ENCODE results near the gene BHLHE41. TPM values are rescaled to one million over a fixed set of nuclear protein-coding genes. Genes with fewer than 3 reads are reported as not detected.
A peak's percentile ranks its signal among the peaks of the same experiment; 100 is the strongest.

The BHLHE41 gene
- total and polyA plus RNA-seq, 8 donors: 0.29 to 4.7 (median 1.8) TPM; not detected in 1

DNA sequence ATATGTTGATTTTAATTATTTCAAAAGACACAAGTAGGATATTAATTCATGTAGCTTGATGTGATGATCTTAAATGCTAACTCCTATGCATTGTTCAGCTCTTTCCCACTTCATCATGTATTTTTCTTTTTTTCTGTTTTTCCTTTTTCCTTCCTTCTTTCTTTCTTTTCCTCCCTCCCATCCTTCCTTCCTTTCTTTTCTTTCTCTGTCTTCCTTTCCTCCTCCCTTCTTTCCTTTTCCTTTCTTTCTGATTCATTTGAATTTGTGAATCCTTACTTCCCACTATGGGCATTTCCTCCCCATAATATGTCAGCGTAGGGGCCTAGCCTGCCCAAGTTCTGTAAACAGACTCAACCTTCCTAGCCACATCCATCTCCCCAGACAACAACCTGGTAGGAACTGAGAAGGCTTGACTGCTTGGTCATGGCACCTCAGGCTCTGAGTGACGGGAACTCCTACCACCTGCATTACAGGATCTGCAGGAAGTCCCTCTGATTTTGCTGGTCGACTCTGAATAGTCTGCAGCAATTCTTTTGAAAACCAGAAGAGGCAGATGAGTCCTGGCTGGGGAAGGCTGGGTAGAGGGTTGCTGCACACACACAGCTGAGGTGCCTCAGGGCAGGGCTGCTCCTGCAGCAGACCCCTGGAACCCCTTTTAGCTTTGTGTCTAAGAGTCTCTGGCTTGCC lies 33.4 kb upstream of the BHLHE41 start:
- DNase-seq: no peak
- no peaks in the 10 kb centered on the region for H3K9me3 ChIP-seq
- TF ChIP-seq POLR2AphosphoS5 (IDR thresholded peaks at IDR 0.05) (no peak), EP300 (IDR thresholded peaks at IDR 0.05) (no peak), POLR2A (IDR thresholded peaks at IDR 0.05) (no peak)
- TF ChIP-seq, protein P1, sequence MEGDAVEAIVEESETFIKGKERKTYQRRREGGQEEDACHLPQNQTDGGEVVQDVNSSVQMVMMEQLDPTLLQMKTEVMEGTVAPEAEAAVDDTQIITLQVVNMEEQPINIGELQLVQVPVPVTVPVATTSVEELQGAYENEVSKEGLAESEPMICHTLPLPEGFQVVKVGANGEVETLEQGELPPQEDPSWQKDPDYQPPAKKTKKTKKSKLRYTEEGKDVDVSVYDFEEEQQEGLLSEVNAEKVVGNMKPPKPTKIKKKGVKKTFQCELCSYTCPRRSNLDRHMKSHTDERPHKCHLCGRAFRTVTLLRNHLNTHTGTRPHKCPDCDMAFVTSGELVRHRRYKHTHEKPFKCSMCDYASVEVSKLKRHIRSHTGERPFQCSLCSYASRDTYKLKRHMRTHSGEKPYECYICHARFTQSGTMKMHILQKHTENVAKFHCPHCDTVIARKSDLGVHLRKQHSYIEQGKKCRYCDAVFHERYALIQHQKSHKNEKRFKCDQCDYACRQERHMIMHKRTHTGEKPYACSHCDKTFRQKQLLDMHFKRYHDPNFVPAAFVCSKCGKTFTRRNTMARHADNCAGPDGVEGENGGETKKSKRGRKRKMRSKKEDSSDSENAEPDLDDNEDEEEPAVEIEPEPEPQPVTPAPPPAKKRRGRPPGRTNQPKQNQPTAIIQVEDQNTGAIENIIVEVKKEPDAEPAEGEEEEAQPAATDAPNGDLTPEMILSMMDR (IDR thresholded peaks at IDR 0.05): no peak
- H3K27me3 ChIP-seq: no peaks in the 10 kb centered on the region
- no peaks in the 10 kb centered on the region for H3K36me3 ChIP-seq
- H3K4me3 ChIP-seq: no peak overlapping the region
- H3K4me1 ChIP-seq: peaks cover 8 to 19% (median 12%) of the 10 kb centered on the region in 4 donors
- intact Hi-C loops (cut with DNase I; ENCODE audit: low total_unique reads): no loop called here
- H3K27ac ChIP-seq: peak overlapping the region in 1 of 5 donors; percentile 36
- WGBS, 5 donors: 62 to 70% (median 65%) methylated on average over 3 of the region's 3 CpGs

- Histone ChIP-seq H3K4me1 (peaks cover 8 to 20% (median 16%) of the 10 kb centered on the region in 4 donors), H3K4me3 (no peak overlapping the region), H3K27ac (peak overlapping the region in 2 of 5 donors; percentile 14 to 36), H3K27me3 (no peaks in the 10 kb centered on the region), H3K36me3 (no peaks in the 10 kb centered on the region), H3K9me3 (no peaks in the 10 kb centered on the region)
- peak in 1 of 2 donors; percentile 59 for DNase-seq
- TF ChIP-seq, protein P1 (IDR thresholded peaks at IDR 0.05): no peak
- TF ChIP-seq POLR2AphosphoS5 (IDR thresholded peaks at IDR 0.05) (no peak), EP300 (IDR thresholded peaks at IDR 0.05) (no peak), POLR2A (IDR thresholded peaks at IDR 0.05) (no peak)
- WGBS, 5 donors: 18 to 42% (median 30%) methylated on average over 3 of the region's 3 CpGs
- intact Hi-C loops (cut with DNase I; ENCODE audit: low total_unique reads): no loop called here
Observed at GRCh38 chr12:26157001-26157400, 32.2 kb upstream of the BHLHE41 start.

DNA sequence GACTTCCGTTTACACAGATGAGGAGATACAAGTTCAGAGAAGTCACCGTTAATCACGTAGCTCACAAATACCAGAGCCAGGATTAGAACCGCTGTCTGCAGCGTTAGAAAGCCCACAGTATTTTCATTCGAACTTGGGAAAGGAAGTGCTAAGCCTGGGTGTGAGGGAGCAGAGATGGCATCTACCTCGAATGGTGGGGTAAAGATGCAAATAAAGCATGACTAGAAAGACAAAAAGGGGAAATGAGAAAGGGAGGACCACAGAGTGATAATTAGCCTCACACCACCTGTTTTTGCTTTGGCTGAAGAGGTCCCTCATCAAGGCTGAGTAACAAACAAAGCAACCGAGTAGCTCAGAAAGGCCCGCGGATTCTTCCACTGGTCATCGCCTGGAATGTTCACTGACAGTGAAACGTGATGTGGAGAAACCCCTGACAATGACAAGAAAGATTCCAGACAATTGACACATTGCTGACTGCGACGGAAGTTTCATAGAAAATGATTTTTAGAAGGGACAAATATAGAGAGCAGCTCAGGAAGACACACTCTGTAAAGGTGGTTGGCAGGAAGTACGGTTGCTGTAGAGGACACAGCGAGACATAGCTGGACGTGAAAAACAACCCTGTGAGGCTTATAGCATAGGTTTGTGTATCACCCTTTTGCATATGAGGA lies 31.5 kb upstream of the BHLHE41 start:
- intact Hi-C loops (cut with DNase I; ENCODE audit: low total_unique reads): no loop called here
- Histone ChIP-seq H3K27me3 (no peaks in the 10 kb centered on the region), H3K4me3 (no peak overlapping the region), H3K27ac (peak overlapping the region in 2 of 5 donors; percentile 14 to 36), H3K36me3 (no peaks in the 10 kb centered on the region), H3K4me1 (peaks cover 8 to 21% (median 16%) of the 10 kb centered on the region in 4 donors), H3K9me3 (no peaks in the 10 kb centered on the region)
- no peak for DNase-seq
- WGBS, 5 donors: 71 to 75% (median 74%) methylated on average over 17 of the region's 17 CpGs
- no peak for TF ChIP-seq POLR2AphosphoS5 (IDR thresholded peaks at IDR 0.05)
- TF ChIP-seq, protein P1 (IDR thresholded peaks at IDR 0.05): no peak

GRCh38 chr12:26153421-26154154 lies 28.8 kb upstream of the BHLHE41 start:
- WGBS, 5 donors: 34 to 53% (median 42%) methylated on average over 5 of the region's 5 CpGs
- peak in 1 of 2 donors; percentile 49 for DNase-seq
- H3K27ac ChIP-seq: peak overlapping the region in 4 of 5 donors; percentile 5 to 61 (median 46)

More at GRCh38 chr12:26153421-26154154, 28.8 kb upstream of the BHLHE41 start:
- Histone ChIP-seq H3K9me3 (no peaks in the 10 kb centered on the region), H3K36me3 (no peaks in the 10 kb centered on the region), H3K4me1 (peaks cover 8 to 29% (median 16%) of the 10 kb centered on the region in 4 donors), H3K27me3 (no peaks in the 10 kb centered on the region), H3K4me3 (no peak overlapping the region)
- intact Hi-C loops (cut with DNase I; ENCODE audit: low total_unique reads): no loop called here
- TF ChIP-seq POLR2A (IDR thresholded peaks at IDR 0.05) (no peak), POLR2AphosphoS5 (IDR thresholded peaks at IDR 0.05) (peak; percentile 34 to 84 (median 50))
- TF ChIP-seq, protein P1 (IDR thresholded peaks at IDR 0.05): no peak

Measured in stomach (tissue), 9 donors.